ENCODE measurements around the gene NTNG1.
"Not testable (repeated sequence)": the region's sequence is repeated elsewhere in the genome, so short reads cannot be mapped to it uniquely, and the experiment has no call there.

Gene NTNG1

GRCh38 chr1:107140703-107141490, at the start of gene NTNG1:
Gene NTNG1 (plus strand): TSS chr1:107141039.
- peak; percentile 35 for DNase-seq

- DNase-seq: no peak
Observed at GRCh38 chr1:107091418-107091817, 49.4 kb upstream of the NTNG1 start.

- not testable (repeated sequence) for DNase-seq
Observed at GRCh38 chr1:107093395-107093794, 47.4 kb upstream of the NTNG1 start.

GRCh38 chr1:107095647-107096046, 45.2 kb upstream of the NTNG1 start:
- no peak for DNase-seq

- DNase-seq: no peak
Observed at GRCh38 chr1:107096690-107097089, 44.1 kb upstream of the NTNG1 start.

- DNase-seq: no peak
Observed at GRCh38 chr1:107098961-107099360, 41.9 kb upstream of the NTNG1 start.

GRCh38 chr1:107100331-107100984, 40.4 kb upstream of the NTNG1 start:
- DNase-seq: no peak

- no peak for DNase-seq
Observed at GRCh38 chr1:107105914-107106313, 34.9 kb upstream of the NTNG1 start.

GRCh38 chr1:107110326-107110725, 30.5 kb upstream of the NTNG1 start:
- DNase-seq: no peak

- DNase-seq: no peak
Observed at GRCh38 chr1:107116306-107116790, 24.5 kb upstream of the NTNG1 start.

- DNase-seq: no peak
Observed at GRCh38 chr1:107122225-107122624, 18.6 kb upstream of the NTNG1 start.

- DNase-seq: no peak
Observed at GRCh38 chr1:107123741-107124140, 17.1 kb upstream of the NTNG1 start.

GRCh38 chr1:107124694-107125093, 16.1 kb upstream of the NTNG1 start:
- no peak for DNase-seq

GRCh38 chr1:107132195-107132594, 8.6 kb upstream of the NTNG1 start:
- DNase-seq: no peak

GRCh38 chr1:107132780-107133179, 8.1 kb upstream of the NTNG1 start:
- DNase-seq: no peak

- no peak for DNase-seq
Observed at GRCh38 chr1:107135463-107135862, 5.4 kb upstream of the NTNG1 start.

GRCh38 chr1:107138166-107138565, 2.7 kb upstream of the NTNG1 start:
- no peak for DNase-seq

- no peak for DNase-seq
Observed at GRCh38 chr1:107138767-107139445, 1.9 kb upstream of the NTNG1 start.

- no peak for DNase-seq
Observed at GRCh38 chr1:107139833-107140702, 771 bp upstream of the NTNG1 start.

GRCh38 chr1:107141491-107142126, 770 bp downstream of the NTNG1 start:
- no peak for DNase-seq

GRCh38 chr1:107142140-107142542, 1.3 kb downstream of the NTNG1 start:
- DNase-seq: peak; percentile 54

GRCh38 chr1:107142666-107143065, 1.8 kb downstream of the NTNG1 start:
- no peak for DNase-seq

All from NCI-H1105 (cell line).